ENCODE results near the gene ST7L.

DNA sequence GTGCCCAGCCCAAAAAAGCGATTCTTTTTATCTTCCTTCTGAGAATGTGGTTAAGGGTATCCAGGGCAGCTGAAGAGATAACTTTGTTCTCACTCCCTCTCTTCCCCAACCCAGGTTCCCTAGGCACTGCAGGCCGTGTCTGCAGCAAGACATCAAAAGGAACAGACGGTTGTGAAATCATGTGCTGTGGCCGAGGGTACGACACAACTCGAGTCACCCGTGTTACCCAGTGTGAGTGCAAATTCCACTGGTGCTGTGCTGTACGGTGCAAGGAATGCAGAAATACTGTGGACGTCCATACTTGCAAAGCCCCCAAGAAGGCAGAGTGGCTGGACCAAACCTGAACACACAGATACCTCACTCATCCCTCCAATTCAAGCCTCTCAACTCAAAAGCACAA is 98.8 kb downstream of the ST7L start:
- TF ChIP-seq, protein P1, sequence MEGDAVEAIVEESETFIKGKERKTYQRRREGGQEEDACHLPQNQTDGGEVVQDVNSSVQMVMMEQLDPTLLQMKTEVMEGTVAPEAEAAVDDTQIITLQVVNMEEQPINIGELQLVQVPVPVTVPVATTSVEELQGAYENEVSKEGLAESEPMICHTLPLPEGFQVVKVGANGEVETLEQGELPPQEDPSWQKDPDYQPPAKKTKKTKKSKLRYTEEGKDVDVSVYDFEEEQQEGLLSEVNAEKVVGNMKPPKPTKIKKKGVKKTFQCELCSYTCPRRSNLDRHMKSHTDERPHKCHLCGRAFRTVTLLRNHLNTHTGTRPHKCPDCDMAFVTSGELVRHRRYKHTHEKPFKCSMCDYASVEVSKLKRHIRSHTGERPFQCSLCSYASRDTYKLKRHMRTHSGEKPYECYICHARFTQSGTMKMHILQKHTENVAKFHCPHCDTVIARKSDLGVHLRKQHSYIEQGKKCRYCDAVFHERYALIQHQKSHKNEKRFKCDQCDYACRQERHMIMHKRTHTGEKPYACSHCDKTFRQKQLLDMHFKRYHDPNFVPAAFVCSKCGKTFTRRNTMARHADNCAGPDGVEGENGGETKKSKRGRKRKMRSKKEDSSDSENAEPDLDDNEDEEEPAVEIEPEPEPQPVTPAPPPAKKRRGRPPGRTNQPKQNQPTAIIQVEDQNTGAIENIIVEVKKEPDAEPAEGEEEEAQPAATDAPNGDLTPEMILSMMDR (IDR thresholded peaks at IDR 0.05; ENCODE audit: low read length) = no peak
- no peak for TF ChIP-seq EZH2phosphoT487 (IDR thresholded peaks at IDR 0.05; ENCODE audit: low read length)
